T follicular helper cell (primary cell): ENCODE data around the gene DIPK1A.

Experiments used
- DNase-seq: peaks from one replicate; pipeline ENCODE4 v3.0.0-alpha.2; 2020; ENCODE audit warnings: low read depth
- total RNA-seq, 2 experiments: gene quantifications; one replicate each; lab custom pipeline; 2026; lab: John Stamatoyannopoulos, UW

The DIPK1A gene
- 15.9 to 22.4 reads per million in 2 experiments for total RNA-seq

GRCh38 chr1:92961131-92961895 lies at the start of gene DIPK1A:
Gene DIPK1A (minus strand): TSS chr1:92961462. CDS start chr1:92961429, 33 bp downstream.
- DNase-seq, result peak; percentile 63

GRCh38 chr1:93007941-93008577 lies 46.8 kb upstream of the DIPK1A start:
- DNase-seq, result no peak

GRCh38 chr1:93005252-93005598 lies 44.0 kb upstream of the DIPK1A start:
- DNase-seq, result no peak

GRCh38 chr1:93004566-93005251 lies 43.4 kb upstream of the DIPK1A start:
- no peak for DNase-seq

- DNase-seq, result no peak
These were observed 42.7 kb upstream of the DIPK1A start for GRCh38 chr1:93003981-93004380.

GRCh38 chr1:93002781-93003180 lies 41.5 kb upstream of the DIPK1A start:
- no peak for DNase-seq

GRCh38 chr1:93001893-93002292 lies 40.6 kb upstream of the DIPK1A start:
- no peak for DNase-seq

GRCh38 chr1:93000751-93001175 lies 39.5 kb upstream of the DIPK1A start:
- no peak for DNase-seq

- DNase-seq, result no peak
These were observed 39.0 kb upstream of the DIPK1A start for GRCh38 chr1:93000291-93000690.

GRCh38 chr1:92998821-92999220 lies 37.6 kb upstream of the DIPK1A start:
- DNase-seq, result no peak

- no peak for DNase-seq
These were observed 34.5 kb upstream of the DIPK1A start for GRCh38 chr1:92995441-92996430.

- peak; percentile 69 for DNase-seq
These were observed 32.9 kb upstream of the DIPK1A start for GRCh38 chr1:92994105-92994712.

GRCh38 chr1:92993581-92993980 lies 32.3 kb upstream of the DIPK1A start:
- DNase-seq, result no peak

GRCh38 chr1:92992877-92993276 lies 31.6 kb upstream of the DIPK1A start:
- no peak for DNase-seq

- no peak for DNase-seq
These were observed 30.8 kb upstream of the DIPK1A start for GRCh38 chr1:92992054-92992453.

GRCh38 chr1:92990828-92991227 lies 29.6 kb upstream of the DIPK1A start:
- no peak for DNase-seq

- no peak for DNase-seq
These were observed 28.8 kb upstream of the DIPK1A start for GRCh38 chr1:92989936-92990583.

GRCh38 chr1:92989253-92989652 lies 28.0 kb upstream of the DIPK1A start:
- DNase-seq, result no peak

- no peak for DNase-seq
These were observed 26.2 kb upstream of the DIPK1A start for GRCh38 chr1:92987462-92987861.

GRCh38 chr1:92985101-92985500 lies 23.8 kb upstream of the DIPK1A start:
- no peak for DNase-seq
